NCI-H146 (cell line): ENCODE results near the gene BRICD5.

Source experiments
- DNase-seq: peaks from one replicate; lab custom pipeline; 2025; lab: John Stamatoyannopoulos, UW

The BRICD5 gene

GRCh38 chr16:2180962-2181923 is 29.4 kb downstream of the BRICD5 start:
- no peak for DNase-seq

GRCh38 chr16:2180461-2180860 is 30.2 kb downstream of the BRICD5 start:
- no peak for DNase-seq

DNA sequence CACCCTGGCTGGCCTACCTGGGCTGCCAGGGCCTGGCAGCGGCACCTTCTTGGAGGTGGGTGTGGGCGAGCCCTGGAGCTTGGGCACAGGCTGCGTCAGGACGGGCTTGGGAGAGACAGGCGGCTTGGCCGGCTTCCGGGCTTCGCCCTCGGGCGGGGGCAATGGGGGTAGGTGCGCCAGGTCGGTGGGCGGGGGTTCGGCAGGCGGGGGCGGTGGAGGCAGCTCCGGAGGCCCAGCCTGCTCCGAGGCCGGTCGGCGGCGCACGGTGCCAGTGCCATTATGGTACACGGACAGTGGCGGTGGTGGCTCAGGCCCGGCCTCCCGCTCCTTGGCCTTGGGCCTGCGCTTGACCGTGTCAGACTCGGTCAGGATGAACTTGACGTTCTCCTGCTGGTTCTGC is 31.1 kb downstream of the BRICD5 start:
- DNase-seq, result no peak

DNA sequence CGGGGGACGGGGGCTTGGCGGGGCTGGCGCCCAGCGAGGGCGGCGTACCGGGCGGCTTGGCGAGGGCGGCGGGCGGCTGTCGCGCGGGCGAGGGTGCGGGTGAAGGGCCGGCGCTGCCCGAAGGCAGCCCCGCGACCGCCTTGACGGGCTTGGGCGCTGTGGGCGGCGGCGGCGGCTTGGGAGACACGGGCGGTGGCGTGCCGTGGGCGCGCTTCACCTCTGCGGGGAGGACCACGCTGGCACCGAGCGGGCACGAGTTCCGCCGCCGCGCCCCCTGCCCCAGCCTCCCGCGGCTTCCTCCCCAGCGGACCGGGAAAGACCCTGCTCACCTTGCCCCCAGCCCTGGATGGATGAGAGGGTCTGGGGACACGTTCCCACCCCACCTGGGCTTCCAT is 31.6 kb downstream of the BRICD5 start:
- DNase-seq, result no peak

DNA sequence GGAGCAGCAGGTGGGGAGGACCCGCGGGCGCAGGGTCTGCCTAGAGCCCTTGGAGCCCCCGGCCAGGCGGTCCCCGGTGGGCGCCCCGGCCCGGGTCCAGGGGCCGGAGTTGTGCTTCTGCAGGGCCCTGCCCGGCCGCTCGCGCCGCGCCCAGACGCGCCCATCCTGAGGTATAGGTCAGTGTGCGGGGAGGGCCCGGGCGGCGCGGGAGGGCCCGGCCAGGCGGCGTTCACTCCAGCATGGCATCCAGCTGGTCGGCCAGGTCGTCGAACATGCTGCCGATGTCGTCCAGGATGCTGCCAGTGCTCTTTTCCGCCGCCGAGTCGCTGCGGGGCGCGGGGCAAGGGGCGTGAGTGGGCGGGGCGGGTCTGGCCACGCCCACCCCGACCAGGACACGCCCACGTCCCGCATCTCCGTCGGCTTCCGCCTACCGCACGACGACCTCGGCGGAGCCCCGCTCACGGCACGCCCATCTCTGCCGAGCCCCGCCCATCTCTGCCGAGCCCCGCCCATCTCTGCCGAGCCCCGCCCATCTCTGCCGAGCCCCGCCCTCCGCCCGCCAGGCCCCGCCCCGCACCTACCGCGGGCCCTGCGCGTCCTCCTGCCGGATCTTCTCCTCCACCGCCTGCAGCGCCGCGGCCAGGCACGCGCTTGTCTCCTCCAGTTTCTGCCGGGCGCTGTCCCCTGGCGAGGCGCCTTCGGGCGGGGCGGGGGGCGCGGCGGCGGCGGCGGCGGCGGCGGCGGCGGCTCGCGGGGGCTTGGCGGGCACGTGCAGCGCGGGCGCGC is 32.1 kb downstream of the BRICD5 start:
- DNase-seq, result peak; percentile 72

DNA sequence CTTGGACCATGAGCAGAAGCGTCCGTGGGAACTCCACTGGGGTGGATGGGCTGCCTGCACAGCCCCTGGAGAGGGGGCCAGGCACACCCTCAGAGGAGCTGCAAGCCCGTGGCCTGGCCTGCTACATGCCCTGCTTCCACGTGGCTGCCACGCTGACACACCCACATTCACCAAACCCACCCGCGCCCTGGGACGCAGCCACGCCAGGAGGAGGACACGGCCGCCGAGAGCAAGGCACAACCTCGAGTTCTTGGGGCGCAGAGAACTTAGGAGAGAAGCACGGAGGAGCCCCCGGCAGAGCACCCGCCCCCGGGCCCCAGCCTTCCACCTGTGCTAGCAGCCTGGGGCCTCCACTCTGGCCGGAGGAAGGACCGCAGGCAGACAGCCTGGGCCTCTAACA is 33.1 kb downstream of the BRICD5 start:
- DNase-seq, result no peak

GRCh38 chr16:2177101-2177500 is 33.6 kb downstream of the BRICD5 start:
- no peak for DNase-seq

DNA sequence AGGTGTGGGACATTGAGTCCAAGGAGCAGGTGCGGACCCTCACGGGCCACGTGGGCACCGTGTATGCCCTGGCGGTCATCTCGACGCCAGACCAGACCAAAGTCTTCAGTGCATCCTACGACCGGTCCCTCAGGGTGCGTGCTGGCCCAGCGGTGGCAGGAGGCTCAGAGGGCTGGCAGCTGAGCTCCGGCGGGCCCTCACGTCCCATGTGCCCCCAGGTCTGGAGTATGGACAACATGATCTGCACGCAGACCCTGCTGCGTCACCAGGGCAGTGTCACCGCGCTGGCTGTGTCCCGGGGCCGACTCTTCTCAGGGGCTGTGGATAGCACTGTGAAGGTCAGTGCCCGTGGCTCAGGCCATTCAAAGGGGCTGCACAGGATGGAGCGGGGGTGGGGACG is 34.6 kb downstream of the BRICD5 start:
- no peak for DNase-seq

GRCh38 chr16:2175454-2175853 is 35.2 kb downstream of the BRICD5 start:
- DNase-seq, result no peak

- no peak for DNase-seq
Observed at GRCh38 chr16:2174396-2175131, 36.1 kb downstream of the BRICD5 start.

- no peak for DNase-seq
Observed at GRCh38 chr16:2173916-2174315, 36.7 kb downstream of the BRICD5 start.

GRCh38 chr16:2173366-2173765 is 37.3 kb downstream of the BRICD5 start:
- no peak for DNase-seq

DNA sequence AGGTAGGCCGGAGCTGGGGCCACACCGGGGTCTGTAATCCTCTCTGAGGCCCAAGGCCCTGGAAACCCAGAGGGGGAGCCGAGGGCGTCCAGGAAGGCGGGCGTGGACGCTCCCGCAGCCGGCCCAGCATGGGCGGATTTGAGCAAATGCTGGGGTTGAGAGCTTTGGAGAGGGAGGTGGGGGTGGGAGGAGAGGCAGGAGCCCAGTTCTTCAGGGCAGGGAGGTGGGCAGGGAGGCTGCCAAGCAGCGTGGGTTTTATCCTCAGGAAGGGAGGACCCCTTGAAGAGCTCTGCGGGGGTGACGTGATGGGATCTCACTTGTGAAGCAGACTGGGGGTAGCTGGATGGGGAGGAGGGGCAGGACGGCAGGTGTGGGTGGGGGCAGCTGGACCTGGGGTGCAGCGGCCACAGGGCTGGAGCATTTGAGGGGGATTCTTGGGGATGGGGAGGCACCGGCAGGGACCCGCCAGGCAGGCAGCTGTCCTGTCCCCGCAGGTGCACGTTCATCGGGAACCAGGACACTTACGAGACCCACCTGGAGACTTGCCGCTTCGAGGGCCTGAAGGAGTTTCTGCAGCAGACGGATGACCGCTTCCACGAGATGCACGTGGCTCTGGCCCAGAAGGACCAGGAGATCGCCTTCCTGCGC is 37.9 kb downstream of the BRICD5 start:
- no peak for DNase-seq

GRCh38 chr16:2171601-2172178 is 39.0 kb downstream of the BRICD5 start:
- no peak for DNase-seq

- DNase-seq, result no peak
Observed at GRCh38 chr16:2170587-2171435, 39.9 kb downstream of the BRICD5 start.

- no peak for DNase-seq
Observed at GRCh38 chr16:2170080-2170479, 40.6 kb downstream of the BRICD5 start.

- DNase-seq, result no peak
Observed at GRCh38 chr16:2167068-2167638, 43.5 kb downstream of the BRICD5 start.

GRCh38 chr16:2166263-2167067 is 44.2 kb downstream of the BRICD5 start:
- peak; percentile 23 for DNase-seq

GRCh38 chr16:2165861-2166260 is 44.8 kb downstream of the BRICD5 start:
- no peak for DNase-seq
